Measurements from ENCODE around the gene AHCTF1.

DNA sequence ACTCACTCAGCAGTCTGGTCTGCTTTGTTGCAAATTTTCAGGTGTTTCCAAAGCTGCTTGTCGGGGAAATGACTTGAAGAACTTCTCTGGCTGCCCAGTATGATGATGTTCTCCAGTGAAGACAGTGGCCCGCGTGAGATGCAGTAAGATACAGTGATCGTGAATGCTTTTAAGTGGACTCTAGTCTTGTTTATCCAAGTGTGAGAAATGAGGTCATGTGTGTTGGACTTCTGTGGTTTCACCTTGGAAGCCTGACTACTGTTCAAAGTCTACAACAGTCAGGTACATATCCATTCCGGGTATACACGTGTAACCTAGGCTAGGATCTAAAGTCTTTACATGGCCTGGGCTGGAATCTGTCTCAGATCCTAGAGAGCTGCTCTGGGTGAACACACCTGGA lies 47.0 kb upstream of the AHCTF1 start:
- TF ChIP-seq TAF1 (IDR thresholded peaks at IDR 0.05; ENCODE audit: borderline replicate concordance, insufficient read depth, low read length) = no peak
- TF ChIP-seq, protein P1, sequence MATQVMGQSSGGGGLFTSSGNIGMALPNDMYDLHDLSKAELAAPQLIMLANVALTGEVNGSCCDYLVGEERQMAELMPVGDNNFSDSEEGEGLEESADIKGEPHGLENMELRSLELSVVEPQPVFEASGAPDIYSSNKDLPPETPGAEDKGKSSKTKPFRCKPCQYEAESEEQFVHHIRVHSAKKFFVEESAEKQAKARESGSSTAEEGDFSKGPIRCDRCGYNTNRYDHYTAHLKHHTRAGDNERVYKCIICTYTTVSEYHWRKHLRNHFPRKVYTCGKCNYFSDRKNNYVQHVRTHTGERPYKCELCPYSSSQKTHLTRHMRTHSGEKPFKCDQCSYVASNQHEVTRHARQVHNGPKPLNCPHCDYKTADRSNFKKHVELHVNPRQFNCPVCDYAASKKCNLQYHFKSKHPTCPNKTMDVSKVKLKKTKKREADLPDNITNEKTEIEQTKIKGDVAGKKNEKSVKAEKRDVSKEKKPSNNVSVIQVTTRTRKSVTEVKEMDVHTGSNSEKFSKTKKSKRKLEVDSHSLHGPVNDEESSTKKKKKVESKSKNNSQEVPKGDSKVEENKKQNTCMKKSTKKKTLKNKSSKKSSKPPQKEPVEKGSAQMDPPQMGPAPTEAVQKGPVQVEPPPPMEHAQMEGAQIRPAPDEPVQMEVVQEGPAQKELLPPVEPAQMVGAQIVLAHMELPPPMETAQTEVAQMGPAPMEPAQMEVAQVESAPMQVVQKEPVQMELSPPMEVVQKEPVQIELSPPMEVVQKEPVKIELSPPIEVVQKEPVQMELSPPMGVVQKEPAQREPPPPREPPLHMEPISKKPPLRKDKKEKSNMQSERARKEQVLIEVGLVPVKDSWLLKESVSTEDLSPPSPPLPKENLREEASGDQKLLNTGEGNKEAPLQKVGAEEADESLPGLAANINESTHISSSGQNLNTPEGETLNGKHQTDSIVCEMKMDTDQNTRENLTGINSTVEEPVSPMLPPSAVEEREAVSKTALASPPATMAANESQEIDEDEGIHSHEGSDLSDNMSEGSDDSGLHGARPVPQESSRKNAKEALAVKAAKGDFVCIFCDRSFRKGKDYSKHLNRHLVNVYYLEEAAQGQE (IDR thresholded peaks at IDR 0.05; ENCODE audit: insufficient read depth in 1 of 2, low read depth in 2 of 2, low read length in 2 of 2) = no peak
- TF ChIP-seq POLR2AphosphoS5 (IDR thresholded peaks at IDR 0.05; ENCODE audit: low read depth, low read length) = no peak
- TF ChIP-seq SIN3A (IDR thresholded peaks at IDR 0.05; ENCODE audit: borderline replicate concordance, insufficient read depth, low read length) = no peak
- TF ChIP-seq FOXP2 (optimal IDR thresholded peaks at IDR 0.05; ENCODE audit: borderline replicate concordance, extremely low read depth, extremely low read length, insufficient read depth) = no peak

Measured in PFSK-1 (cell line).